Activated CD4-positive, alpha-beta T cell treated with anti-CD3 and anti-CD28 coated beads, Interleukin-2, amount 50 U/mL, for 48 hours (primary cell): Measurements from ENCODE around the gene PDIA4.
"Not testable (repeated sequence)": the region's sequence is repeated elsewhere in the genome, so short reads cannot be mapped to it uniquely, and the experiment has no call there.

ENCODE experiments used
- DNase-seq, 2 experiments: peaks; one replicate each; pipeline ENCODE4 v3.0.0-alpha.2; 2020

PDIA4 gene, protein sequence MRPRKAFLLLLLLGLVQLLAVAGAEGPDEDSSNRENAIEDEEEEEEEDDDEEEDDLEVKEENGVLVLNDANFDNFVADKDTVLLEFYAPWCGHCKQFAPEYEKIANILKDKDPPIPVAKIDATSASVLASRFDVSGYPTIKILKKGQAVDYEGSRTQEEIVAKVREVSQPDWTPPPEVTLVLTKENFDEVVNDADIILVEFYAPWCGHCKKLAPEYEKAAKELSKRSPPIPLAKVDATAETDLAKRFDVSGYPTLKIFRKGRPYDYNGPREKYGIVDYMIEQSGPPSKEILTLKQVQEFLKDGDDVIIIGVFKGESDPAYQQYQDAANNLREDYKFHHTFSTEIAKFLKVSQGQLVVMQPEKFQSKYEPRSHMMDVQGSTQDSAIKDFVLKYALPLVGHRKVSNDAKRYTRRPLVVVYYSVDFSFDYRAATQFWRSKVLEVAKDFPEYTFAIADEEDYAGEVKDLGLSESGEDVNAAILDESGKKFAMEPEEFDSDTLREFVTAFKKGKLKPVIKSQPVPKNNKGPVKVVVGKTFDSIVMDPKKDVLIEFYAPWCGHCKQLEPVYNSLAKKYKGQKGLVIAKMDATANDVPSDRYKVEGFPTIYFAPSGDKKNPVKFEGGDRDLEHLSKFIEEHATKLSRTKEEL

DNA sequence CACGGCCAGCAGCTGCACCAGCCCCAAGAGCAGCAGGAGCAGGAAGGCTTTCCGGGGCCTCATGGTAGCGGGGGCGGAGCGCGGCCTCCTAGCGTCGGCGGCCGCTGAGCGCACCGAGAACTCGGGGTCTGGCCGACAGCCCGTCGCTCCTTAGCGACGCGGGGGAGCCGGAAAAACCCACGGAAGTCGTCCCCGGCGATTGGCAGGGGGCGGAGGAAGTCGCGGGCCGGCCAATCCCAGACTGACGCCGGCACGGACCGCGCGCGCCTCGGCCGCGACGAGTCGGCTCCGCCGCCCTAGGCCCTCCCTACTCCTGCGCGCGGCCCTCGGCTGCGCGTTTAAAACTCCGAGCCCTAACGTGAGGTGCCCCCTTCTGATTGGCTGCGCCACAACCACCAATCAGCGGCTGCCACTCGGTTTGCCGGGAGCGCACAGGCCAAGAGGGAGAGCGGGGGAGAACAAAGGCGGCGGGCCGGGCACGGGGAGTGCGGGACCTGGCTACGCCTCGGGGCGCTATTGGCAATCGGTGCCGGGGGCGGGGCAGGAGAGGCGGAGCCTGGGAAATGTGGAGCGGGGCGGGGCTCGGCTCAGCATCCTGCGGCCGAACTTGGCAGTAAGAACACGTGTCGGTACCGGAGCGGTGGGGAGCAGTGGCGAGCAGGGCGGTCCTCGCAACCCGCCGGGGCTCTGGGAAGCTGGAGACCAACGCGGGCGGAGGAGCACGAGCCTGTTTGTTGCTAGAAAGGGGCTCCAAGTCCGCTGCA lies at the start of gene PDIA4:
Gene PDIA4 (minus strand): TSS at position 160 of the 764 bp plus-strand sequence. CDS start 97 bp downstream, at position 63.
- DNase-seq = peak; percentile 100

DNA sequence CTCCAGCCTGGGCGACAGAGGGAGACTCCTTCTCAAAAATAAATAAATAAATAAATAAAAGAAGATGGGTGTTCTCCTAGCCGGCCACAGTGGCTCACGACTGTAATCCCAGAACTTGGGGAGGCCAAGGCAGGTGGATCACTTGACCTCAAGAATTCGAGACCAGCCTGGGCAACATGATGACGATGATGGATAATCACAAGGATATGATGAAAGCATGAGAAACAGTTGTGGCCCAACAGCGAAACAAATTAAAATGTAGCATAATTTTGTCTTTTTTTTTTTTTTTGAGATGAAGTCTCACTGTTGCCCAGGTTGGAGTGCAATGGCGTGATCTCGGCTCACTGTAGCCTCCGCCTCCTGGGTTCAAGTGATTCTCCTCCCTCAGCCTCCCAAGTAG lies 49.3 kb upstream of the PDIA4 start:
- no peak for DNase-seq

DNA sequence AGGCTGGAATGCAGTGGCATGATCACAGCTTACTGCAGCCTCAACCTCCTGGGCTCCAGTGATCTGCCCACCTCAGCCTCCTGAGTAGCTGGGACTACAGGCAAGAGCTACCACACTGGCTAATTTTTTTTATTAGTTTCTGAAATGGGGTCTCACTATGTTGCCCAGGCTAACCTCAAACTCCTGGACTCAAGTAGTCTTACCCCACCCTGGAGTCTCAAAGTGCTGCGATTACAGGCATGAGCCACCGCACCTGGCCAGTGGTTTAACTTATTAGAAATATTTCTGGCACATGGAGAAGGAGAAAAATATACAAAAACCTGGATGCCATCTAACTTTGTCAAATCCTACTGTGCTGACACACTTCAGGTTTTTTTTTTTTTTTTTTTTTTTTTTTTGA lies 47.0 kb upstream of the PDIA4 start:
- DNase-seq = no peak

DNA sequence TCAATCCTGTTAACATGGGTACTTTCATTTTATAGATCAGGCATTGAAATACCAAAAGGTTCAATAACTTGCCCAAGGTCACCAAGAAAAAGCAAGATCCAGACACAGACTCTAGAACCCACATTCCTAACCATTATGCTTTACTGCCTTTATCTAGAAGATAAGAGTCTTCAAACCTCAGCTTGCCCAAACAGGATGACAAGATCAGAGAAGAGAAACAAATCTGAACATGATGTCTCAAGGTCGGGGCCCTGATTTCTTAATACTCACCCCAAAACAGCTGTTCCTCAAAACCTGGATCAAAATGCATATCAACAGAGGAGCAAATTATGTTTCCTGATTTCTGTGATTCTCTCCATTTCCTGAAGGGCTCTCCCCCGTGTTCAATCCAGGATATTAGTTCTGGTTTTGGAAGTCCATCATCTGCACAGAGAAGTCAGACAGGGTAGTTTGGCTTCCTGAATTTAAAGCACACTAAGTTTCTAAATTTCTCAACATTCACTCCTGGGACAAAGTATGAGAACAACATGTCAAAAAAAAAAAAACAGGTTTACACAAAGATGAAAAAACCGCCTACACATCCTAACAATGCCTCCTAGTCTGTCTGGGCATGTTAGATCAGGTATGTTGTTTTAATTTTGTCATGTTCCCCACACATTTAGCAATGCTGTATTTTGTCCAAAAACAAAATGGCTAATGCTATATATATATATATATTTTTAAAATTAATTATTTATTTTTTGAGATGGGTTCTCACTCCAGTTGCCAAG lies 46.0 kb upstream of the PDIA4 start:
- DNase-seq = no peak

DNA sequence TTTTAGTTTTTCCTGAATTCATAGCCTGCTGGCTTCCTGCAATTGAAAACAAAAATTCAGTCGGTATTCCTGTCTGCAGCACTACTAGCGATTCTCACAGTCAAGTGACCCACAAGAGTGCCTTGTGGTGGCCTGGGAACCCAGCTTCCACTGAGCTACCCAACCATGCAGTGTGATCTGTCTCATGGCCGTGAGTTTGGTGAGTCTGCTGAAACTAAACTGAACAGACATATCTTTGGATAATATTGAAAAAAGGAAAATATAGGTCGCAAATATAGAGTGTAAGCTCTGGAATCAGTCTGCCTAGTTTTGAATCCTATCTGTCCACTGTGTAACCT lies 44.1 kb upstream of the PDIA4 start:
- no peak for DNase-seq

DNA sequence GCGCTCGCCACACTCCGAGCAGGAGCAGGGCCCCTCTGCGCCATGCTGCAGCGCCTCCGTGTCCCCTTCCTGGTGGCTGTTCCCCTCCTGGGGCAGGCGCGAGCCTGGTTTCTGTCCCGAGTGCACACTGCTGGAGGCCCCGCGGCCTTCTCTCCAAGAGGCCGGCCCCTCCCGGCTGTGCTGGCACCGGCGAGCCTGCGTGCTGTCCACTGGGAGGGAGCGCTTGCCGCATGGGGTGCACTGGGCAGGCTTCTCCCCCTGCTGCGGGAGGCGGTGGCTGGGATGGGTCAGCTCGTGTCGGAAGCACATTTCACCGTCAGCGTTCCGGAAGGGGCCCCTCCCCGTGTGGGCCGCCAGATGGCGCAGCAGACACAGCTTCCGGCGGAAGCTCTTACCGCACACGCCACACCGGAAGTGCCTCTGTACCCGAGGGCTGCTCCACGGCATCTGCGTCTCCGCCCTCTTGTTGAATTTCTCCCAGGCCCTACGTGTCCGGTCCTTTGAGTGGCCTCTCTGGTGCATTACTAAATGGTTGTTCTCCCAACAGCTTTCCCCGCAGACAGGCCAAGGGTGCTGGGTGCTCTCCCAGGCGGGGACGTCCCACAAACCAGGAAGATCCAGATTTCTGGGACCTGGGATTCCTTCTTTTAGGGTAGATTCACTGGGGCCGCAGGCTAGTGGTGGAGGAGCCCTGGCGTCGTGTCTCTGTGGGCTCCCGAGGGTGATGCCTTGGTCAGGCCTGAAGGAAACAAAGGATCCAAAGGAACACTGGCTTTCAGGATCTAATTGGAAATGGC lies 43.5 kb upstream of the PDIA4 start:
- DNase-seq = peak; percentile 48 to 66

DNA sequence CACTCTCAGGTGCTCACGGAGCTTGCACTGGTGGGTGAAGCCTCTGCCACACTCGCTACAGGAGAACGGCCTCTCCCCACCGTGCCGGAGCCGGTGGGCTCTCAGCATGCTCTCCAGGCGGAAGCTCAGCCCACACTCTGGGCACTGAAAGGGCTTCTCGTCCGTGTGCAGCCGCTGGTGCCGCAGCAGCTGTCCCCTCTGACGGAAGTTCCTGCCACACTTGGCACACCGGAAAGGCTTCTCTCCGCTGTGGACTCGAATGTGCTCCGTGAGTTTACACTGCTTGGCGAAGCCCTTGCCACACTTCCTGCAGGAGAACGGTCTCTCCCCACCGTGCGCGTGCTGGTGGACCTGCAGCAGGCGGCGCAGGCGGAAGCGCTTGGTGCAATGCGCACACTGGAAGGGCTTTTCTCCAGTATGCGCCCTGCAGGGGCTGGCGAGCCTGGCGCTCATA lies 42.9 kb upstream of the PDIA4 start:
- DNase-seq = no peak

DNA sequence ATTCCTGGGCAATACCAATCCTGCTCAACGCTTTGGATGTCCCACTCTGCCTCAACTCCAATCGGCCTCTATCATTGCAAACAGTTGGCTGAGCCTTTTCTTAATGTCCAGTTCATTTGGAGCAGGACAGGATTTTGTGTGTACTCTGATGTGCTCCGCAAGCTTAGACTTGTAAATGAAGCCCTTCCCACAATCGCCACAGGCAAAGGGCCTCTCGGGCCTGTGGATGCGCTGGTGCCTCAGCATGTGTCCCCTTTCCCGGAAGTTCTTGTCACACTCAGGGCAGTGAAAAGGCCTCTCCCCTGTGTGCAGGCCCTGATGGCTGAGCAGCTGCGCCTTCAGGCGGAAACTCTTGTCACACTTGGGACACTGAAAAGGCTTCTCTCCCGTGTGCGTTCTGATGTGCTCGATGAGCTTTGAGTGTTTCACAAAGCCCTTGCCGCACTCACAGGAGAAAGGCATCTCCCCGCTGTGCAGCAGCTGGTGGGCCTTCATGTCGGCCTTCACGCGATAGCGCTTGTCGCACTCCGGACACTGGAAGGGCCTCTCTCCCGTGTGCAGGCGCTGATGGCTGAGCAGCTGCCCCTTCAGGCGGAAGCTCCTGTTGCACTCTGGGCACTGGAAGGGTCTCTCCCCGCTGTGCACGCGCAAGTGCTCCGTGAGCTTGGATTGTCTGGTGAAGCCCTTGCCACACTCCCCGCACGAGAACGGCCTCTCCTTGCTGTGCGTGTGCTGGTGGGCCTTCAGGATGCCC lies 42.2 kb upstream of the PDIA4 start:
- no peak for DNase-seq

DNA sequence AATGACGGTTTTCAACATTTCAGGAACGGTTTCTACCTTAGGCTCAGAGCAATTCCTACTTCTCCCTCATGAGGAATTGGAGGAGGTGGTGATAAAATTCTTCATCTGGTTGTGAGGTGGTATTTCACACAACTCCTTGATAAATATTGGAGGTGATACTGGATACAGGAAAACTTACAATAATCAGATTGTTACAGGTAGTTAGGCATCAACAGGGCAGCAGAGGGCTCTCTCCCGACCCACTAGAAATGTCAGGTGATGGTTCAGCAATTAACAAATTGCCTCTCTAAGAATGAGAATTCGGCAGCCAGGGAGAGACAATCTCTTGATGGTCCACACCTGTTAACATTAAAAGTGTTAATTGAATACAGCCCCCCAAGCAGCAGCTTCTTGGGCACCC lies 39.6 kb upstream of the PDIA4 start:
- DNase-seq = no peak

DNA sequence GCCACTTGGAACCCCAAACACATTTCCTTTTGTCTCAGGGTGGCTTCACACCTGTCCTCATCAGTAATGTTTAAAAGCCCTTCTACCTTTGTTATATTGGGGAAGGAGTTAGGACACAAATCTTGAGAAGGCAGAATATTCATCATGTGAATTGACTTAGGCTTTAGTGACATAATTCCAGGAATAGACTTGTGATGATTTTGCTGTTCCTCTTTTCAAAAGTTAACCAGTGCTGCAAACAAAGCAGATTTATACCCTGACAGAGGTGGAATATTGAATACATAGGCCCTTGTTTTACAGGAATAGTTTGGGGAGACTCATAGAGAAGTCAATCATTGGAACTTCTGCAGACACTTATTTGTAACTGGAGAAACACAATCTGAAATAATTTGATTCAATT lies 35.2 kb upstream of the PDIA4 start:
- DNase-seq = no peak

DNA sequence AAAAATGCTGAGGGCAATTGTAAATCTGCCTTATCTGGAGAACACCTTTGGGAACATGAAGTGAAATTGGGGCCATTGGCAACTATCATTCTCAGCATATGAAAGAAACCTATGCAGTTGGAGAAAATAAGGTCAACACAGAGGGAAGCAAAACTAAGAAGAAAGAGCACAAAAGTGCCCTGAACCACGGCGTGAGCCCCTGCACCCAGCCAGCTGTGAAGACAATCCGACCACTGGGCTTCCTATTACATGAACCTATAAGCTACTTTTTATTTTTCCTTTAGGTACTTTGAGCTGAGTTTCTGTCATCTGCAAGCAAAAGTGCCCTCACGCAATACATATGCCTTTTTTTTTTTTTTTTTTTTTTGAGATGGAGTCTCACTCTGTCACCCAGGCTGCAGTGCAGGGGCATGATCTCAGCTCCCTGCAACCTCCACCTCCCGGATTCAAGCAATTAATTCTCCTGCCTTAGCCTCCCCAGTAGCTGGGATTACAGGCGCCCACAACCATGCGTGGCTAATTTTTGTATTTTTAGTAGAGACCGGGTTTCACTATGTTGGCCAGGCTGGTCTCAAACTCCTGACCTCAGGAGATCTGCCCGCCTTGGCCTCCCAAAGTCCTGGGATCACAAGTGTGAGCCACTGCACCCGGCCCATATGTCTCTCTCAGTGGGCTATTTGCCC lies 34.1 kb upstream of the PDIA4 start:
- DNase-seq = not testable (repeated sequence)

DNA sequence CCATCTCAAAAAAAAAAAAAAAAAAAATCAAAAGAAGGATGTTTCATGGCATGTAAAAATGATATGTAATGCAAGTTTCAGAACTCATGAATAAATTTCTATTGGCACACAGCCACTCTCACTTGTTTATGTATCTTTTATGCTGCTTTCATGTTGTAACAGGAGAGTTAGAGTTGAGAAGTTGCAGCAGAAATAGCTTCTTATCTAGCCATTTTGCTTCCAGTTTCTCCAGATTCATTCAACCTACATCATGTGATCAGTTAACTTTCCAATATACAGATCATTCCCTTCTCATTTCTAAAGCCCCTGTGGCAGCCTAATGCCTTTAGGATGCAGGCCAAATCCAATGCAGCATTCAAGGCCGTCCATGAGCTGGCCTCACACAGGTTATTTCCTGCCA lies 31.9 kb upstream of the PDIA4 start:
- DNase-seq = no peak

DNA sequence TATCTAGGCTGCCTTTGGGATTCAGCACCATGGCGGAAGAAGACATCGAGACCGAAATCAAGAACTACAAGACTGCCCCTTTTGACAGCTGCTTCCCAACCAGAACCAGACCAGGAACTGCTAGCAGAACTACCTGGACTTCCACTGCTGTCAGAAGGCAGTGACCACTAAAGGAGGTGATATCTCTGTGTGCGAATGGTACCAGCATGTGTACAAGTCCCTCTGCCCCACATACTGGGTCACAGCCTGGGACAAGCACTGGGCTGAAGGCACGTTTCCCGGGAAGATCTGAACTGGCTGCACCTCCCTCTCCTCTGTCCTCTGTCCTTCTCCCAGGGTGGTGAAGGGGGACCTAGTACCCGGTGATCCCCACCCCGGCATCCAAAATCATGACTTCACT lies 25.6 kb upstream of the PDIA4 start:
- DNase-seq = no peak

DNA sequence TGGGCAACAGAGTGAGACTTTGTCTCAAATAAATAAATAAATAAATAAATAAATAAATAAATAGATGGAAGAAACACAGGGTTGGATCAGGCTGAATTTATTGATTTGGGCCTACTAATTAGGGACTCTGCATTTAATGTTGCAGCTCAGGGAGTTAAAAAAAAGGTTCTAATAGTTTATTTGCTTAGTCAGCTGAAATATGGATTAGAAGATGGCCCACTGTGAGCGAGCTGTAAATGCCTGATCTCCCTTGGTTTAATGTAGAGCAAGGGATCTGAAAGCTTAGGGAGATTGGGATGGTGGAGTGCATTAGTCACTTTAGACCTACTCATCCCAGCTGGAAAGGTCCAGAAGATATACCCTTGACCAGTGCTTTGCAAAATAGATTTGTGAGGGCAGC lies 25.1 kb upstream of the PDIA4 start:
- no peak for DNase-seq

DNA sequence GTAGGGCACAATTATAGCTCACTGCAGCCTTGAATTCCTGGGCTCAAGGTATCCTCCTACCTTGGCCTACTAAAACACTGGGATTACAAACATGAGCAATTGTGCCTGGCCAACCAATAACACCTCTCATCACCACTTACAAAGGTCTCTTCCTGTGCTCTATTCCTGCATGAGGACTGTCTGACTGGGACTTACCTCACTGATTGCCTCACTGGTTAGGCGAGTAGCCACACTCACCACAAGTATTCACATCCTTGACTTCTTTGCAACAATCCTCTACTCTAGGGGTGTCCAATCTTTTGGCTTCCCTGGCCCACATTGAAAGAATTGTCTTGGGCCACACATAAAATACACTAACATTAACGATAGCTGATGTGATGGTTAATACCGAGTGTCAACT lies 22.6 kb upstream of the PDIA4 start:
- no peak for DNase-seq

DNA sequence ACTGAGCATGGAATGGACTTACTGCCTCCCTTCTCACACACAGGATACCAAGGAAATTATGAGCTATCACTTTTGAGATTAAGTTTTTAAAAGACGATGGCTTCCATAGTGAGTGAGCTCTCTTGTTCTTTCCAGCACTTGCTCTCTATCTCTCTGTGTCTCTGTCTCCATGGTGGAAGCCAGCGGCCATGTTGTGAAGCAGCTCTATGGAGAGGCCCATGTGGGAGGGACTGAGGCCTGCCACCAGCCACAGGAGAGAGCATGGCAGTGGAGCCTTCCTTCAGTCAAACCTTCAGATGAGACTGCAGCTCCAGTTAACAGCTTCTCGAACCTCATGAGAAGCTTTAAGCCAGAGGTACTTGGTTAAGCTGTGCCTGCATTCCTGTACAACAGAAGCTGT lies 20.5 kb upstream of the PDIA4 start:
- DNase-seq = no peak

DNA sequence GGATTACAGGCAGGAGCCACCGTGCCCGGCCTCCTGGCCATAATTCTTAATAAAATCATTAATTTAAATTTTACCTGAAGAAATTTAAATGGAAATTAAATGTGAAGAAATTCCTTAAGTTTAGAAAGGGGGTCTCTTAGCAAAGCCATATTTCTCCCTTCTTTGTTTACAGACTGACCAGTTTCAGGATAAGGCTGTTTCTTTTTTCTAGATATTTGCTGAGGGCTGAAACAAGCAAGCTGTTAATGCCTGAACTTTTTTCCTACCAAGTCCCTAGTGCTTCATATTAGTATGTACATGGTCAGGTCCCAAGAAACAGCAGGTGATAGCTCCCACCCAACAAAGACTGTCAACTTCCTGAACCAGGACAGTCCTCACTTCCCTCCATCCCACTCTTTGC lies 18.1 kb upstream of the PDIA4 start:
- DNase-seq = no peak

DNA sequence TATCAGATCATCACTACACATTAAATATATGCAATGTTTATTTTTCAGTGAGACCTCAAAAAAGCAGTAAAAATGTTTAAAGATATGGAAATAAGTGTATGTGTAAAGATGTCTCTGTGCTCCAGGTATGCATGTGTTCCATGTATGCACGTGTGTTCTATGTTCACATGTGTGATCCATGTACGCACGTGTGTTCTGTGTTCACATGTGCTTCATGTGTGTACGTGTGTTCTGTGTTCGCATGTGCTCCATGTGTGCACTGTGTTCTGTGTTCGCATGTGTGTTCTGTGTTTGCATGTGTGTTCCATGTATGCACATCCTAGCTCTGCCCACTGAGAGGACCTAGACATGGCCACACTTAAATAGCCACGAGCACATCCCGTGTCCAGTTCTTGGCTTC lies 15.6 kb upstream of the PDIA4 start:
- no peak for DNase-seq

DNA sequence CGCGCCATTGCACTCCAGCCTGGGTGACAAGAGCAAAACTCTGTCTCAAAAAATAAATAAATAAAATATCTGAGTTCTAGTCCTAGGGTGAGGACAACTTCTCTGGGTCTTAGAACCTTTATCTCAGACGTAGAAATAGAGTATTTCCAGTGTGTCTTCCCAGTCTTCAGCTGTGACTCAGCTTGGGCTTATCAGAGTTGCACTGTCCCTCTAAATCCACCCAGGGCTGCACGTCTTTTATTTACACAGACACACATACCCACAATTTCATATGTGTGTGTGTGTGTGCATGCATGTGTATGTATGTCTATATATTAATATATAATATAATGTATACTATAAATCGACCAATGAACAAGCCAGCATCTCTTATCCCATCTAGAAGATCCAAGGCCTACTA lies 13.0 kb upstream of the PDIA4 start:
- no peak for DNase-seq

DNA sequence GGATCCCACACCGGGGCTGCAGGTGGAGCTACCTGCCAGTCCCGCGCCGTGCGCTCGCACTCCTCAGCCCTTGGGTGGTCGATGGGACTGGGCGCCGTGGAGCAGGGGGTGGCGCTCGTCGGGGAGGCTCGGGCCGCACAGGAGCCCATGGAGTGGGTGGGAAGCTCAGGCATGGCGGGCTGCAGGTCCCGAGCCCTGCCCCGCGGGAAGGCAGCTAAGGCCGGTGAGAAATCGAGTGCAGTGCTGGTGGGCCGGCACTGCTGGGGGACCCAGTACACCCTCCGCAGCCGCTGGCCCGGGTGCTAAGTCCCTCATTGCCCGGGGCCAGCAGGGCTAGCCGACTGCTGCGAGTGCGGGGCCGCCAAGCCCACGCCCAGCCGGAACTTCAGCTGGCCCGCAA lies 10.3 kb upstream of the PDIA4 start:
- DNase-seq = not testable (repeated sequence)

DNA sequence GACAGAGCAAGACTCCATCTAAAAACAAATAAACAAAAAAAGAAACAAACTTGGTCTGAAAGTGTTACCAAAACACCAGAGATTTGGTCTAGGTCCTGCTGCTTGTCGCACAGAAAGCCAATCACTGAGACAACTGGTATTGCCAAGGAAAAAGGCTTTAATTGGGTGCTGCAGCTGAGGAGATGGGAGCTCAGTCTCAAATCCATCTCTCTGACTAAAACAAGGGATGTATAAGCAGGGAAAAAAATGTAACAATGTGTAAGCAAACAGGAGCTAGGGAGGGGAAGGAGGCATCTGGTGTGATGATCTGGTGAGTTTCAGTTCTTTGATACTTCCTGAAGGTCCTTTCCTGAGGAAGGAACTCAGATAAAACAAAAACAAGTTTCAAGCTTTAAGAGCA lies 8.4 kb upstream of the PDIA4 start:
- DNase-seq = no peak
